HEK293 (cell line): Measurements from ENCODE around the gene SLC35D1.

Experiments
- CTCF ChIA-PET: fragments of 350-600 bp; formaldehyde crosslinking; extraction: SDS; loops from one replicate; lab custom pipeline; 2021; ENCODE audit warnings: antibody characterized with exemption; lab: Yijun Ruan, JAX
- POLR2A ChIA-PET: fragments of 300-600 bp; formaldehyde crosslinking; extraction: SDS; loops from one replicate; lab custom pipeline; 2020; ENCODE audit warnings: antibody characterized with exemption, inconsistent platforms; lab: Yijun Ruan, JAX
- H3K27ac ChIP-seq: fragments of 200-500 bp; sonication (Bioruptor generic); 2 replicates; pipeline ENCODE4 v1.5.1; 2014; ENCODE audit warnings: low read depth, low read length, control low read depth, inconsistent platforms; ENCODE audit errors: extremely low read depth
- H3K36me3 ChIP-seq, 2 experiments: fragments of 200-500 bp in 1 of 2; sonication (Bioruptor generic) in 1 of 2; 1 replicate in 1 of 2; 2 replicates in 1 of 2; pipeline ENCODE4 v1.5.1; 2014 to 2017; ENCODE audit warnings: inconsistent platforms in 2 of 2, low read length in 2 of 2; ENCODE audit not compliant: control insufficient read depth in 2 of 2, insufficient read depth in 1 of 2
- H3K4me1 ChIP-seq: fragments of 200-500 bp; sonication (Bioruptor generic); 2 replicates; pipeline ENCODE4 v1.5.1; 2014; ENCODE audit warnings: mild to moderate bottlenecking, low read length, inconsistent platforms; ENCODE audit not compliant: control insufficient read depth, insufficient read depth
- H3K4me3 ChIP-seq: 2 replicates; pipeline ENCODE4 v1.5.1; 2011; ENCODE audit warnings: low read depth, mild to moderate bottlenecking, control low read depth, low read length, moderate library complexity
- H3K9me3 ChIP-seq: fragments of 200-500 bp; sonication (Bioruptor generic); 2 replicates; pipeline ENCODE4 v1.5.1; 2014; ENCODE audit warnings: low read depth, low read length, inconsistent platforms; ENCODE audit not compliant: control insufficient read depth, insufficient read depth
- HIC1 ChIP-seq: fragments of 450-650 bp; formaldehyde crosslinking; IDR thresholded peaks from 2 replicates; pipeline ENCODE4 v1.5.1; 2016; ENCODE audit warnings: missing biosample characterization, missing genetic modification characterization
- HOXD13 ChIP-seq: sonication (generic); formaldehyde crosslinking; IDR thresholded peaks from 2 replicates; pipeline ENCODE4 v1.8.0; 2022; ENCODE audit warnings: missing genetic modification reagents, borderline replicate concordance
- OSR2 ChIP-seq: fragments of 450-650 bp; formaldehyde crosslinking; IDR thresholded peaks from 2 replicates; pipeline ENCODE4 v1.5.1; 2016; ENCODE audit warnings: missing biosample characterization, missing genetic modification characterization
- PRDM1 ChIP-seq: fragments of 450-650 bp; formaldehyde crosslinking; IDR thresholded peaks from 2 replicates; pipeline ENCODE4; 2016; ENCODE audit warnings: missing biosample characterization, missing genetic modification characterization
- SP3 ChIP-seq: fragments of 450-650 bp; formaldehyde crosslinking; IDR thresholded peaks from 2 replicates; pipeline ENCODE4 v1.5.1; 2016; ENCODE audit warnings: missing biosample characterization, missing genetic modification characterization
- WT1 ChIP-seq: fragments of 450-650 bp; formaldehyde crosslinking; IDR thresholded peaks from 2 replicates; pipeline ENCODE4 v1.5.1; 2016; ENCODE audit warnings: missing biosample characterization, missing genetic modification characterization
- ZNF10 ChIP-seq: fragments of 450-650 bp; formaldehyde crosslinking; IDR thresholded peaks from 2 replicates; pipeline ENCODE4 v1.5.1; 2017; ENCODE audit warnings: missing biosample characterization, missing genetic modification characterization
- ZNF146 ChIP-seq: fragments of 450-650 bp; formaldehyde crosslinking; IDR thresholded peaks from 2 replicates; pipeline ENCODE4 v1.5.1; 2016; ENCODE audit warnings: missing biosample characterization, missing genetic modification characterization
- ZNF221 ChIP-seq: fragments of 450-650 bp; formaldehyde crosslinking; IDR thresholded peaks from 2 replicates; pipeline ENCODE4 v1.5.1; 2017; ENCODE audit warnings: missing biosample characterization, missing genetic modification characterization, borderline replicate concordance
- ZNF23 ChIP-seq: fragments of 450-650 bp; formaldehyde crosslinking; IDR thresholded peaks from 2 replicates; pipeline ENCODE4 v1.5.1; 2016; ENCODE audit warnings: missing biosample characterization, missing genetic modification characterization, borderline replicate concordance
- ZNF24 ChIP-seq: fragments of 450-650 bp; formaldehyde crosslinking; IDR thresholded peaks from 2 replicates; pipeline ENCODE4 v1.5.1; 2016; ENCODE audit warnings: missing biosample characterization, missing genetic modification characterization
- ZNF280D ChIP-seq: fragments of 450-650 bp; formaldehyde crosslinking; IDR thresholded peaks from 2 replicates; pipeline ENCODE4 v1.5.1; 2016; ENCODE audit warnings: missing biosample characterization, missing genetic modification characterization
- ZNF391 ChIP-seq: fragments of 450-650 bp; formaldehyde crosslinking; IDR thresholded peaks from 2 replicates; pipeline ENCODE4 v1.5.1; 2016; ENCODE audit warnings: low read depth, missing biosample characterization, missing genetic modification characterization, borderline replicate concordance
- ZNF48 ChIP-seq: fragments of 450-650 bp; formaldehyde crosslinking; IDR thresholded peaks from 2 replicates; pipeline ENCODE4 v1.5.1; 2016; ENCODE audit warnings: missing biosample characterization, missing genetic modification characterization
- ZNF518A ChIP-seq: fragments of 450-650 bp; formaldehyde crosslinking; conservative IDR thresholded peaks from 2 replicates; pipeline ENCODE4 v1.5.1; 2016; ENCODE audit warnings: low read depth, missing biosample characterization, missing genetic modification characterization
- ZNF530 ChIP-seq: fragments of 450-650 bp; formaldehyde crosslinking; IDR thresholded peaks from 2 replicates; pipeline ENCODE4 v1.5.1; 2016; ENCODE audit warnings: low read depth, missing biosample characterization, missing genetic modification characterization
- ZNF548 ChIP-seq: fragments of 450-650 bp; formaldehyde crosslinking; IDR thresholded peaks from 2 replicates; pipeline ENCODE4 v1.5.1; 2016; ENCODE audit warnings: missing biosample characterization, missing genetic modification characterization
- ZNF571 ChIP-seq: fragments of 450-650 bp; formaldehyde crosslinking; IDR thresholded peaks from 2 replicates; pipeline ENCODE4 v1.5.0; 2017; ENCODE audit warnings: missing biosample characterization, missing genetic modification characterization
- ZNF580 ChIP-seq: fragments of 450-650 bp; formaldehyde crosslinking; IDR thresholded peaks from 2 replicates; pipeline ENCODE4 v1.5.1; 2016; ENCODE audit warnings: missing biosample characterization, missing genetic modification characterization
- ZNF629 ChIP-seq: fragments of 450-650 bp; formaldehyde crosslinking; IDR thresholded peaks from 2 replicates; pipeline ENCODE4 v1.5.1; 2017; ENCODE audit warnings: missing biosample characterization, missing genetic modification characterization
- ZNF654 ChIP-seq: fragments of 450-650 bp; formaldehyde crosslinking; IDR thresholded peaks from 2 replicates; pipeline ENCODE4 v1.5.1; 2016; ENCODE audit warnings: low read depth, missing biosample characterization, missing genetic modification characterization
- ZNF664 ChIP-seq: fragments of 450-650 bp; formaldehyde crosslinking; IDR thresholded peaks from 2 replicates; pipeline ENCODE4 v1.5.1; 2016; ENCODE audit warnings: missing biosample characterization, missing genetic modification characterization
- ZNF692 ChIP-seq: fragments of 450-650 bp; formaldehyde crosslinking; IDR thresholded peaks from 2 replicates; pipeline ENCODE4 v1.5.1; 2016; ENCODE audit warnings: missing biosample characterization, missing genetic modification characterization

SLC35D1 gene

GRCh38 chr1:67031121-67031858, 22.7 kb downstream of the SLC35D1 start:
- Histone ChIP-seq H3K9me3 (no peaks in the 10 kb centered on the region), H3K4me3 (no peak overlapping the region), H3K4me1 (no peaks in the 10 kb centered on the region), H3K36me3 (peaks cover 11 to 33% of the 10 kb centered on the region in 2 experiments), H3K27ac (no peak overlapping the region)
- no peak for TF ChIP-seq ZNF146 (tag by site-specific recombination)
- TF ChIP-seq ZNF48 (tag by site-specific recombination), result no peak
- TF ChIP-seq ZNF221 (tag by site-specific recombination), result no peak
- no peak for TF ChIP-seq SP3 (tag by site-specific recombination)
- no peak for TF ChIP-seq ZNF518A (tag by site-specific recombination)
- no peak for TF ChIP-seq ZNF23
- TF ChIP-seq ZNF571, result no peak
- TF ChIP-seq ZNF664 (tag by site-specific recombination), result no peak
- no peak for TF ChIP-seq ZNF10 (tag by site-specific recombination)
- no peak for TF ChIP-seq ZNF580 (tag by site-specific recombination)
- no peak for TF ChIP-seq ZNF548
- no peak for TF ChIP-seq ZNF391 (tag by site-specific recombination)
- TF ChIP-seq ZNF654, result no peak
- TF ChIP-seq OSR2, result no peak
- TF ChIP-seq HOXD13 (CRISPR knock-in tag), result no peak
- TF ChIP-seq ZNF530 (tag by site-specific recombination), result no peak
- no peak for TF ChIP-seq ZNF24 (tag by site-specific recombination)
- ChIA-PET POLR2A (no interaction called here), CTCF (interaction anchor here (0.6 kb wide), 1 partner anchor 58 kb away, joined by 4 read pairs; no protein-coding TSS in a partner anchor)

GRCh38 chr1:67029472-67029871, 24.5 kb downstream of the SLC35D1 start:
- H3K36me3 ChIP-seq, result peaks cover 11 to 36% of the 10 kb centered on the region in 2 experiments
- H3K4me1 ChIP-seq, result no peaks in the 10 kb centered on the region
- CTCF ChIA-PET, result interaction anchor here (0.7 to 2.0 kb wide), 4 partner anchors 10 to 303 kb away, joined by 3 to 7 read pairs (median 4); no protein-coding TSS in a partner anchor
- H3K4me3 ChIP-seq, result no peak overlapping the region
- POLR2A ChIA-PET, result no interaction called here
- no peaks in the 10 kb centered on the region for H3K9me3 ChIP-seq
- H3K27ac ChIP-seq, result no peak overlapping the region
- TF ChIP-seq ZNF692 (tag by site-specific recombination) (no peak), PRDM1 (no peak), ZNF280D (tag by site-specific recombination) (no peak), ZNF629 (tag by site-specific recombination) (no peak), WT1 (no peak), ZNF23 (no peak), HIC1 (no peak)
